ENCODE measurements around the gene CADM4. TPM values are rescaled to one million over a fixed set of nuclear protein-coding genes. Genes with fewer than 3 reads are reported as not detected.

CADM4 gene
- total RNA-seq, 1 donor from 2014 or later, result 13.4 TPM

GRCh38 chr19:43581467-43581866 is 58.2 kb downstream of the CADM4 start:
- no peaks in the 10 kb centered on the region for H3K36me3 ChIP-seq (ENCODE audit: control insufficient read depth, insufficient read depth, low read length)
- no peak overlapping the region for H3K4me3 ChIP-seq (ENCODE audit: low read depth, low read length)
- no peaks in the 10 kb centered on the region for H3K27me3 ChIP-seq (ENCODE audit: control insufficient read depth, insufficient read depth, low read length)
- FAIRE-seq (no peak), DNase-seq (ENCODE audit: low read depth) (no peak)
- no peak for TF ChIP-seq CTCF (IDR thresholded peaks at IDR 0.05; ENCODE audit: insufficient read depth, low read length, severe bottlenecking)

- Histone ChIP-seq H3K36me3 (ENCODE audit: control insufficient read depth, insufficient read depth, low read length) (peaks cover 1% of the 10 kb centered on the region), H3K27me3 (ENCODE audit: control insufficient read depth, insufficient read depth, low read length) (no peaks in the 10 kb centered on the region), H3K4me3 (ENCODE audit: low read depth, low read length) (no peak overlapping the region)
- DNase-seq (ENCODE audit: low read depth) (no peak), FAIRE-seq (no peak)
- no peak for TF ChIP-seq CTCF (IDR thresholded peaks at IDR 0.05; ENCODE audit: insufficient read depth, low read length, severe bottlenecking)
Measured at GRCh38 chr19:43578787-43579186, 60.9 kb downstream of the CADM4 start.

- FAIRE-seq (no peak), DNase-seq (ENCODE audit: low read depth) (peak; percentile 18)
- Histone ChIP-seq H3K36me3 (ENCODE audit: control insufficient read depth, insufficient read depth, low read length) (peaks cover 1% of the 10 kb centered on the region), H3K27me3 (ENCODE audit: control insufficient read depth, insufficient read depth, low read length) (no peaks in the 10 kb centered on the region), H3K4me3 (ENCODE audit: low read depth, low read length) (peak overlapping the region; percentile 24)
- TF ChIP-seq CTCF (IDR thresholded peaks at IDR 0.05; ENCODE audit: insufficient read depth, low read length, severe bottlenecking), result no peak
Measured at GRCh38 chr19:43575955-43576878, 63.4 kb downstream of the CADM4 start.

- no peak for FAIRE-seq
- TF ChIP-seq CTCF (IDR thresholded peaks at IDR 0.05; ENCODE audit: insufficient read depth, low read length, severe bottlenecking), result no peak
- DNase-seq (ENCODE audit: low read depth), result peak; percentile 96
- peaks cover 1% of the 10 kb centered on the region for H3K36me3 ChIP-seq (ENCODE audit: control insufficient read depth, insufficient read depth, low read length)
- H3K4me3 ChIP-seq (ENCODE audit: low read depth, low read length), result peak within 1 kb of the TSS; percentile 91
- H3K27me3 ChIP-seq (ENCODE audit: control insufficient read depth, insufficient read depth, low read length), result no peaks in the 10 kb centered on the region
Measured at GRCh38 chr19:43575156-43575950, 64.3 kb downstream of the CADM4 start, which contains the start of the genes PINLYP and XRCC1. TSS of gene PINLYP (plus strand) at chr19:43575801. CDS start at chr19:43577192, 1,391 bp downstream. TSS of gene XRCC1 (minus strand) at chr19:43575527. CDS start at chr19:43575458, 69 bp downstream.

- no peak for TF ChIP-seq CTCF (IDR thresholded peaks at IDR 0.05; ENCODE audit: insufficient read depth, low read length, severe bottlenecking)
- FAIRE-seq (no peak), DNase-seq (ENCODE audit: low read depth) (no peak)
Measured at GRCh38 chr19:43574424-43575155, 65.1 kb downstream of the CADM4 start.

More at GRCh38 chr19:43574424-43575155, 65.1 kb downstream of the CADM4 start:
- Histone ChIP-seq H3K27me3 (ENCODE audit: control insufficient read depth, insufficient read depth, low read length) (no peaks in the 10 kb centered on the region), H3K4me3 (ENCODE audit: low read depth, low read length) (peak overlapping the region; percentile 91), H3K36me3 (ENCODE audit: control insufficient read depth, insufficient read depth, low read length) (peaks cover 1% of the 10 kb centered on the region)

Data from bronchial epithelial cell (primary cell).